ENCODE measurements around the gene ACSM3.
"Not testable (repeated sequence)": the region's sequence is repeated elsewhere in the genome, so short reads cannot be mapped to it uniquely, and the experiment has no call there.

The ACSM3 gene

GRCh38 chr16:20782470-20782869, 18.7 kb downstream of the ACSM3 start:
- Histone ChIP-seq H3K4me1 (ENCODE audit: insufficient read depth, low read length) (no peaks in the 10 kb centered on the region), H3K36me3 (ENCODE audit: insufficient read depth, low read length) (no peaks in the 10 kb centered on the region), H3K9ac (ENCODE audit: low read length) (no peak overlapping the region), H3K27me3 (ENCODE audit: control insufficient read depth in 1 of 2, insufficient read depth in 2 of 2, low read length in 2 of 2) (no peaks in the 10 kb centered on the region), H3K4me3 (ENCODE audit: low read depth in 1 of 2, low read length in 2 of 2) (no peak overlapping the region), H3K27ac (ENCODE audit: low read depth, low read length) (no peak overlapping the region), H3K9me3 (ENCODE audit: low read length) (no peaks in the 10 kb centered on the region)

- Histone ChIP-seq H3K27me3 (ENCODE audit: control insufficient read depth in 1 of 2, insufficient read depth in 2 of 2, low read length in 2 of 2) (no peaks in the 10 kb centered on the region), H3K4me3 (ENCODE audit: low read depth in 1 of 2, low read length in 2 of 2) (no peak overlapping the region), H3K9me3 (ENCODE audit: low read length) (no peaks in the 10 kb centered on the region), H3K27ac (ENCODE audit: low read depth, low read length) (no peak overlapping the region), H3K4me1 (ENCODE audit: insufficient read depth, low read length) (no peaks in the 10 kb centered on the region), H3K36me3 (ENCODE audit: insufficient read depth, low read length) (no peaks in the 10 kb centered on the region), H3K9ac (ENCODE audit: low read length) (no peak overlapping the region)
Observed at GRCh38 chr16:20784204-20784603, 20.4 kb downstream of the ACSM3 start.

DNA sequence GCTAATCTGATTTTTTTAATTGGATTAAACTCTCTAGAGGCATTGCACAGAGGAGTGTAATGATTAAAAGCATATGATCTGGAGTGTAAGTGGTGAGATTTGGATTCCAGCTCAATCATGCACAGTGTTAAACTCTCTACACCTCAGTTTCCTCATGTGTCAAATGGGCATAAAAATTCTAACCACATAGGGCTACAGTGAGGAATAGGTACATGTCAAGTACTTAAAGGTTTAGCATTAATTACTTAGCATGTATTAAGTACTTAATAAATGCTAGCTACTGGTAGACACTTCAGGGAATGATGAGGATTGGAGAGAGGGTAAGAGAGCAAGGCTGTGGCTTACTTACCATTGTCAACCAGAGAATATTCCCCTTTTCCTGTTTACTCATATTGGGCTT, 25.3 kb downstream of the ACSM3 start:
- Histone ChIP-seq H3K27me3 (ENCODE audit: control insufficient read depth in 1 of 2, insufficient read depth in 2 of 2, low read length in 2 of 2) (no peaks in the 10 kb centered on the region), H3K4me3 (ENCODE audit: low read depth in 1 of 2, low read length in 2 of 2) (no peak overlapping the region), H3K9me3 (ENCODE audit: low read length) (no peaks in the 10 kb centered on the region), H3K27ac (ENCODE audit: low read depth, low read length) (no peak overlapping the region), H3K4me1 (ENCODE audit: insufficient read depth, low read length) (no peaks in the 10 kb centered on the region), H3K9ac (ENCODE audit: low read length) (no peak overlapping the region), H3K36me3 (ENCODE audit: insufficient read depth, low read length) (no peaks in the 10 kb centered on the region)

DNA sequence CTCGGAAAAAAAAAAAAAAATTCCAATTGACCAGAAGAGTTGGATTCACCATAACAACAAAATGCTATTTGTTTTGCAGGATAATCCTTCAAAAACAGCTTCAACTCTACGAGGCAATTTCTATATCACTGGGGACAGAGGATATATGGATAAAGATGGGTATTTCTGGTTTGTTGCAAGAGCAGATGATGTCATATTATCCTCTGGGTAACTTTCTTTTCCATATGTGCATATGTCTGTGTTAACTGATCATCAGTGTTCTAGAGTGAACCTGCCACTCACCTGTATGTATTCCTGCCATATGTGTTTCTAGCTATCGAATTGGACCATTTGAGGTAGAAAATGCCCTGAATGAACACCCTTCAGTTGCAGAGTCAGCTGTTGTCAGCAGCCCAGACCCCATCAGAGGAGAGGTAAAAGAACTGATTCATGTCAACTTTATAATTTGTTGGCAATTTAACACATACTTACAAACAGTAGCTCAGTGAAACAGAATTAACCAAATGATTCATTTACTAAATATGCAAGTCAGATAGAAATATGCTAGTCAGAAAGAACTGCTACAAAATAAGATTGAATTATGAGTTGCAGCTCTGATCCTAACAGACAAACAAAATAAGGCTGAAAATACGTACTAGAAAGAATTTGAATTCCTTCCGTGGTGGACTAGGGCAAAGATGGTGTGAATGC, 28.3 kb downstream of the ACSM3 start:
- no peak overlapping the region for H3K27ac ChIP-seq (ENCODE audit: low read depth, low read length)
- no peak overlapping the region for H3K9ac ChIP-seq (ENCODE audit: low read length)
- no peaks in the 10 kb centered on the region for H3K27me3 ChIP-seq (ENCODE audit: control insufficient read depth in 1 of 2, insufficient read depth in 2 of 2, low read length in 2 of 2)
- no peak overlapping the region for H3K4me3 ChIP-seq (ENCODE audit: low read depth in 1 of 2, low read length in 2 of 2)
- no peaks in the 10 kb centered on the region for H3K4me1 ChIP-seq (ENCODE audit: insufficient read depth, low read length)
- H3K36me3 ChIP-seq (ENCODE audit: insufficient read depth, low read length): no peaks in the 10 kb centered on the region
- no peaks in the 10 kb centered on the region for H3K9me3 ChIP-seq (ENCODE audit: low read length)

DNA sequence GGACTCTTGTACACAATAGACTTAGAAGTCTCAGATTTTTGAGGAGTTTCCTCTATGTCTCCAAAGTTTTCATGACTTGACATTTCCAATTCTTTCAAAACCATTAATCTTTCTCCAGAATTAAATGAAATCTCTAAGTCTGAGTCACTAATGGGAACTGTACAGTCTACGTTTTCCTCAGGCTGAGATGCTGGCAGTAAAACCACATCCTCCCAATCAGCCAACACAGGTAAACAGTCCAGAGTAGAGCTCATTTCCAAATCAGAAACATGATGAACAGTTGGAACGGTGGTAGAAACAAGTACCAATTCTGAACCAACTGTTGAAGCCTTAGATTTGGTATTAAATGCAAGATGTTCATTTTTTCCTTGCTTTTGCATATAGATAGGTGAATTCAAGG, 34.5 kb downstream of the ACSM3 start:
- peaks cover 9% of the 10 kb centered on the region for H3K36me3 ChIP-seq (ENCODE audit: insufficient read depth, low read length)

GRCh38 chr16:20799599-20799998, 35.8 kb downstream of the ACSM3 start:
- H3K36me3 ChIP-seq (ENCODE audit: insufficient read depth, low read length): peaks cover 9% of the 10 kb centered on the region
- H3K4me3 ChIP-seq (ENCODE audit: low read depth in 1 of 2, low read length in 2 of 2): no peak overlapping the region
- no peaks in the 10 kb centered on the region for H3K27me3 ChIP-seq (ENCODE audit: control insufficient read depth in 1 of 2, insufficient read depth in 2 of 2, low read length in 2 of 2)
- no peaks in the 10 kb centered on the region for H3K4me1 ChIP-seq (ENCODE audit: insufficient read depth, low read length)
- no peak overlapping the region for H3K27ac ChIP-seq (ENCODE audit: low read depth, low read length)
- no peaks in the 10 kb centered on the region for H3K9me3 ChIP-seq (ENCODE audit: low read length)
- no peak overlapping the region for H3K9ac ChIP-seq (ENCODE audit: low read length)

More for the DNA sequence above, 34.5 kb downstream of the ACSM3 start:
- no peak overlapping the region for H3K9ac ChIP-seq (ENCODE audit: low read length)
- no peaks in the 10 kb centered on the region for H3K9me3 ChIP-seq (ENCODE audit: low read length)
- H3K4me3 ChIP-seq (ENCODE audit: low read depth in 1 of 2, low read length in 2 of 2): no peak overlapping the region
- H3K27ac ChIP-seq (ENCODE audit: low read depth, low read length): no peak overlapping the region
- H3K4me1 ChIP-seq (ENCODE audit: insufficient read depth, low read length): no peaks in the 10 kb centered on the region
- H3K27me3 ChIP-seq (ENCODE audit: control insufficient read depth in 1 of 2, insufficient read depth in 2 of 2, low read length in 2 of 2): no peaks in the 10 kb centered on the region

DNA sequence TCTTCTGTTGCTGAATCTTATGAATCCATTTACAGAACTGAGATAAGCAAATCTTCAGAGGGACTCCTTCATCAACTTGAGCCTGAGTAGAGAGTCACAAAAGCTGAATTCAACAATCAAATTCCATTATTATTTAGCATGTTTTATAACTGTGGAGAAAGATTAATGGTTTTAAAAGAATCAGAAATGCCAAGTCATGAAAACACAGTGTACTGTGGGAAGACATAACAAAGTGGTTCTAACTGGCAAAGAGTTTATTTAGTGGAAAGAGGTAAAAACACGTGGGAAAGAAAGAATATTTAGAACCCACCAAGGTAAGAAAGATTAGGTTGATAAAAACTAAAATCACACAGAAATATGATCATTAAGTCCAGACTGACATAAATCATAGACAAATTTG, 37.5 kb downstream of the ACSM3 start:
- Histone ChIP-seq H3K27me3 (ENCODE audit: control insufficient read depth in 1 of 2, insufficient read depth in 2 of 2, low read length in 2 of 2) (no peaks in the 10 kb centered on the region), H3K36me3 (ENCODE audit: insufficient read depth, low read length) (peaks cover 9% of the 10 kb centered on the region), H3K27ac (ENCODE audit: low read depth, low read length) (no peak overlapping the region), H3K9me3 (ENCODE audit: low read length) (no peaks in the 10 kb centered on the region), H3K4me1 (ENCODE audit: insufficient read depth, low read length) (no peaks in the 10 kb centered on the region), H3K4me3 (ENCODE audit: low read depth in 1 of 2, low read length in 2 of 2) (no peak overlapping the region), H3K9ac (ENCODE audit: low read length) (no peak overlapping the region)

- H3K9ac ChIP-seq (ENCODE audit: low read length): no peak overlapping the region
- H3K27ac ChIP-seq (ENCODE audit: low read depth, low read length): no peak overlapping the region
- peaks cover 2% of the 10 kb centered on the region for H3K36me3 ChIP-seq (ENCODE audit: insufficient read depth, low read length)
- no peak overlapping the region for H3K4me3 ChIP-seq (ENCODE audit: low read depth in 1 of 2, low read length in 2 of 2)
- H3K4me1 ChIP-seq (ENCODE audit: insufficient read depth, low read length): peaks cover 5% of the 10 kb centered on the region
- H3K27me3 ChIP-seq (ENCODE audit: control insufficient read depth in 1 of 2, insufficient read depth in 2 of 2, low read length in 2 of 2): no peaks in the 10 kb centered on the region
- no peaks in the 10 kb centered on the region for H3K9me3 ChIP-seq (ENCODE audit: low read length)
Observed at GRCh38 chr16:20803192-20803560, 39.4 kb downstream of the ACSM3 start.

- Histone ChIP-seq H3K4me3 (ENCODE audit: low read depth in 1 of 2, low read length in 2 of 2) (no peak overlapping the region), H3K36me3 (ENCODE audit: insufficient read depth, low read length) (no peaks in the 10 kb centered on the region), H3K27ac (ENCODE audit: low read depth, low read length) (no peak overlapping the region), H3K9me3 (ENCODE audit: low read length) (no peaks in the 10 kb centered on the region), H3K9ac (ENCODE audit: low read length) (no peak overlapping the region), H3K27me3 (ENCODE audit: control insufficient read depth in 1 of 2, insufficient read depth in 2 of 2, low read length in 2 of 2) (no peaks in the 10 kb centered on the region), H3K4me1 (ENCODE audit: insufficient read depth, low read length) (peaks cover 5% of the 10 kb centered on the region)
Observed at GRCh38 chr16:20803561-20804214, 39.9 kb downstream of the ACSM3 start.

GRCh38 chr16:20805684-20806167, 41.9 kb downstream of the ACSM3 start:
- not testable (repeated sequence) for H3K4me1 ChIP-seq (ENCODE audit: insufficient read depth, low read length); H3K27me3 ChIP-seq (ENCODE audit: control insufficient read depth in 1 of 2, insufficient read depth in 2 of 2, low read length in 2 of 2); H3K36me3 ChIP-seq (ENCODE audit: insufficient read depth, low read length); H3K9me3 ChIP-seq (ENCODE audit: low read length)
- Histone ChIP-seq H3K9ac (ENCODE audit: low read length) (peak overlapping the region; percentile 74), H3K4me3 (ENCODE audit: low read depth in 1 of 2, low read length in 2 of 2) (peak overlapping the region; percentile 93 to 95), H3K27ac (ENCODE audit: low read depth, low read length) (peak overlapping the region; percentile 83)

GRCh38 chr16:20806168-20807050, 42.6 kb downstream of the ACSM3 start, which contains the start of the genes ERI2 and REXO5:
ERI2 (minus strand) TSS chr16:20806472; CDS start chr16:20806430, 42 bp downstream.
REXO5 (plus strand) TSS chr16:20806527; CDS start chr16:20806954, 427 bp downstream.
- Histone ChIP-seq H3K4me1 (ENCODE audit: insufficient read depth, low read length) (peaks cover 5% of the 10 kb centered on the region), H3K27ac (ENCODE audit: low read depth, low read length) (peak within 1 kb of the TSS; percentile 83), H3K9me3 (ENCODE audit: low read length) (no peaks in the 10 kb centered on the region), H3K27me3 (ENCODE audit: control insufficient read depth in 1 of 2, insufficient read depth in 2 of 2, low read length in 2 of 2) (no peaks in the 10 kb centered on the region), H3K36me3 (ENCODE audit: insufficient read depth, low read length) (no peaks in the 10 kb centered on the region), H3K4me3 (ENCODE audit: low read depth in 1 of 2, low read length in 2 of 2) (peak within 1 kb of the TSS; percentile 93 to 95), H3K9ac (ENCODE audit: low read length) (peak within 1 kb of the TSS; percentile 74)

Data from muscle layer of colon (tissue), 2 donors.